ENCODE data around the gene APH1A.
"Not testable (repeated sequence)": the region's sequence is repeated elsewhere in the genome, so short reads cannot be mapped to it uniquely, and the experiment has no call there.

APH1A gene

DNA sequence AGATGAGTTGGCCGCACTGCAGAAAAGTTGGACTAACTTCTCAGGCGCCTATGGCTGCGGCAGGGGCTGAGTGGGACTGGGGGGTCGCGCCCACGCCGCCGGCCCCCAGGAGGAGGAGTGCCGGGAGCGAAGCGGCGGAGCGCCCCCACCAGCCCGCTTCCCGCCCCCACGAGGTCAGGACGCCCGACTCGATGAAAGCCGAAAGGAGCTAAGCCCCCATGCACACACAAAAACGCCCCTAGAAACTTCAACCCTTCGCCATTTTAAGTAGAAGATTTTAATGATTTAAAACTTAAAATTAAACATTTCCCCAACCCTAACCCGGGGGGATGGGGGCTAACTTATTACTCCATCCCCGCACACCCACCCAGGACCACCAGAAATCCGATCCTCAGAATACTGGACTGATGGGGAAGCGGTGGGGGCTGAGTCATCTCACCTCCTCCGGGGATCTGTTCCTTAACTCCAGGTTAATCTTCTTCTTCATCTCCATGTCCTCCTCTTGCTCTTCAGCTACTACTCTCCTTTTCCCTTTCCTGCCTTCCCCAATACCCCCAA, 33.4 kb downstream of the APH1A start:
- no peak for TF ChIP-seq Cebpa-rat (IDR thresholded peaks at IDR 0.05)
- Histone ChIP-seq H3K9me3 (no peaks in the 10 kb centered on the region), H3K27ac (peak overlapping the region; percentile 99), H3K4me1 (peaks cover 29% of the 10 kb centered on the region), H3K4me3 (peak overlapping the region; percentile 98), H3K27me3 (no peaks in the 10 kb centered on the region), H4K20me1 (peaks cover 5% of the 10 kb centered on the region; the same call in 1 of the 2 replicates), H3K9ac (peak overlapping the region; percentile 100), H3K36me3 (peaks cover 15% of the 10 kb centered on the region), H3K4me2 (peak overlapping the region; percentile 93)

- Histone ChIP-seq H3K27me3 (no peaks in the 10 kb centered on the region), H3K27ac (peak overlapping the region; percentile 99), H3K4me1 (peaks cover 29% of the 10 kb centered on the region), H3K4me2 (peak overlapping the region; percentile 93), H3K36me3 (peaks cover 20% of the 10 kb centered on the region), H4K20me1 (peaks cover 5% of the 10 kb centered on the region; the same call in 1 of the 2 replicates), H3K9ac (peak overlapping the region; percentile 100), H3K9me3 (no peaks in the 10 kb centered on the region), H3K4me3 (peak overlapping the region; percentile 98)
- TF ChIP-seq Cebpa-rat (IDR thresholded peaks at IDR 0.05): no peak
These were observed 34.1 kb downstream of the APH1A start for GRCh38 chr1:150234566-150235293.

DNA sequence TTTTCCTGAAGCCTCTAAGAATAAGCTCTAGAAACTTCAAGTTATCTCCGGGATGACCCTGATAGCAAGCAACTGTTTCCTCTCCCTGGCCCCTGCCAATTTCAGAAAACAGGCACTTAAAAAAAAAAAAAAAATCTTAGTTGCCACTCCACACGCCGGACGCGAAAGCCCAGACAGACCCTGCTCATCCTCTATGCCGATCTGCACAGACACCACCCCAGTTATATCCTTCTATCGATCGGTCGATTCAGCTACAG, 34.6 kb downstream of the APH1A start:
- Histone ChIP-seq H3K36me3 (peaks cover 25% of the 10 kb centered on the region), H3K9ac (peak overlapping the region; percentile 100), H3K4me2 (peak overlapping the region; percentile 93), H4K20me1 (peaks cover 5% of the 10 kb centered on the region; the same call in 1 of the 2 replicates), H3K9me3 (no peaks in the 10 kb centered on the region), H3K27ac (peak overlapping the region; percentile 99), H3K27me3 (no peaks in the 10 kb centered on the region), H3K4me1 (peaks cover 29% of the 10 kb centered on the region), H3K4me3 (peak overlapping the region; percentile 98)
- TF ChIP-seq Cebpa-rat (IDR thresholded peaks at IDR 0.05): no peak

GRCh38 chr1:150233359-150234308, 35.2 kb downstream of the APH1A start:
- H3K4me3 ChIP-seq: peak overlapping the region; percentile 98
- H3K4me2 ChIP-seq: peak overlapping the region; percentile 93
- H4K20me1 ChIP-seq: peaks cover 5% of the 10 kb centered on the region; the same call in 1 of the 2 replicates
- H3K27me3 ChIP-seq: no peaks in the 10 kb centered on the region
- peak overlapping the region; percentile 100 for H3K9ac ChIP-seq
- H3K9me3 ChIP-seq: no peaks in the 10 kb centered on the region
- no peak for TF ChIP-seq Cebpa-rat (IDR thresholded peaks at IDR 0.05)
- peaks cover 31% of the 10 kb centered on the region for H3K36me3 ChIP-seq
- peaks cover 29% of the 10 kb centered on the region for H3K4me1 ChIP-seq
- peak overlapping the region; percentile 99 for H3K27ac ChIP-seq

DNA sequence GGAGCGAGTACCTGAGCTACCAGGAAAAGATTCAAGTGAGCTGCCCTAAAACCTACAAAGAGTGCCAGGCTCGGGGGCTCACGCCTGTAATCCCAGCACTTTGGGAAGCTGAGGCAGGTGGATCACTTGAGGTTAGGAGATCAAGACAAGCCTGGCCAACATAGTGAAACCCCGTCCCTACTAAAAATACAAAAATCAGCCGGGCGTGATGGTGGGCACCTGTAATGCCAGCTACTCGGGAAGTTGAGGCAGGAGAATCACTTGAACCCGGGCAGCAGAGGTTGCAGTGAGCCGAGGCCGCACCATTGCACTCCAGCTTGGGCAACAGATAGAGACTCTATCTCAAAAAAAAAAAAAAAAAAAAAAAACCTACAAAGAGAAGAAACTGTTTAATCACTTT, 35.9 kb downstream of the APH1A start:
- H3K27ac ChIP-seq: peak overlapping the region; percentile 99; the same call in 1 of the 2 replicates
- peak overlapping the region; percentile 93 for H3K4me2 ChIP-seq
- H3K27me3 ChIP-seq, H3K9me3 ChIP-seq, H4K20me1 ChIP-seq: not testable (repeated sequence)
- H3K36me3 ChIP-seq: peaks cover 38% of the 10 kb centered on the region
- peak overlapping the region; percentile 100 for H3K9ac ChIP-seq
- H3K4me1 ChIP-seq: peaks cover 29% of the 10 kb centered on the region
- H3K4me3 ChIP-seq: peak overlapping the region; percentile 98

DNA sequence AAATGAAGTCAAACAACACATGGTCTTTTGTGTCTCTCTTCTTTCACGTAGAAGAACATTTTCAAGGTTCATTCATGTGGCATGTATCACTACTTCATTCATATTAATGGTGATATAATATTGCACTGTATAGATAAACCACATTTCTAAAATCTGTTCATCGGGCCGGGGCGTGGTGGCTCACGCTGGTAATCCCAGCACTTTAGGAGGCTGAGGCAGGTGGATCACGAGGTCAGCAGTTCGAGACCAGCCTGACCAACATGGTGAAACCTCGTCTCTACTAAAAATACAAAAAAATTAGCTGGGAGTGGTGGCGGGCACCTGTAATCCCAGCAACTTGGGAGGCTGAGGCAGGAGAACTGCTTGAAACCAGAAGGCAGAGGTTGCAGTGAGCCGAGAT, 40.6 kb downstream of the APH1A start:
- H3K9ac ChIP-seq, H3K27me3 ChIP-seq, H3K4me1 ChIP-seq, H3K27ac ChIP-seq, H3K9me3 ChIP-seq, H4K20me1 ChIP-seq, H3K4me2 ChIP-seq, H3K4me3 ChIP-seq: not testable (repeated sequence)
- H3K36me3 ChIP-seq: peaks cover 85% of the 10 kb centered on the region

GRCh38 chr1:150227228-150227627, 41.6 kb downstream of the APH1A start:
- Histone ChIP-seq H3K36me3 (peaks cover 93% of the 10 kb centered on the region), H3K4me2 (no peak overlapping the region), H3K27me3 (no peaks in the 10 kb centered on the region), H3K9ac (no peak overlapping the region), H3K4me1 (no peaks in the 10 kb centered on the region), H4K20me1 (0 out of 2 replicates have a peak, but pooled peaks cover 5% of the 10 kb centered on the region), H3K27ac (no peak overlapping the region), H3K4me3 (no peak overlapping the region), H3K9me3 (no peaks in the 10 kb centered on the region)
- no peak for TF ChIP-seq Cebpa-rat (IDR thresholded peaks at IDR 0.05)

DNA sequence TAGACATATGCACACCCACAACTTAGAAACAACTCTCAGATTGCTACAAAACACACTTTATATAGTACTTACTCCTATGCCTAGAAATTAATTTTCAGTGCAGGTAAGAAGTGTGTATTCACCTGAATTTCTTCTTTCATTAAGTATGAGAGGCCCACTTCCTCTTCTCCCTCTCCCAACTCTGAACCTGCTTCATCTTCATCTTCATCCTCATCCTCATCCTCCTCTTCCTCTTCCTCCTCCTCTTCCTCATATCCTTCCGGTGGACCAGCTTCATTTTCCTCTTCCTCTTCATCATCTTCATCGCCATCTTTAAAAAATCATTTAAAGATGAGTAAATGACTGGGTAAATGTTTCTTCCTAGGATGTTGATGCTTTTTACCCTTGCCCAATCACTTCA, 42.3 kb downstream of the APH1A start:
- Histone ChIP-seq H3K4me3 (no peak overlapping the region), H3K4me2 (no peak overlapping the region), H3K36me3 (peaks cover 97% of the 10 kb centered on the region), H3K4me1 (no peaks in the 10 kb centered on the region), H3K9ac (no peak overlapping the region), H3K9me3 (no peaks in the 10 kb centered on the region), H3K27me3 (no peaks in the 10 kb centered on the region), H4K20me1 (0 out of 2 replicates have a peak, but pooled peaks cover 4% of the 10 kb centered on the region), H3K27ac (no peak overlapping the region)
- TF ChIP-seq Cebpa-rat (IDR thresholded peaks at IDR 0.05): no peak

DNA sequence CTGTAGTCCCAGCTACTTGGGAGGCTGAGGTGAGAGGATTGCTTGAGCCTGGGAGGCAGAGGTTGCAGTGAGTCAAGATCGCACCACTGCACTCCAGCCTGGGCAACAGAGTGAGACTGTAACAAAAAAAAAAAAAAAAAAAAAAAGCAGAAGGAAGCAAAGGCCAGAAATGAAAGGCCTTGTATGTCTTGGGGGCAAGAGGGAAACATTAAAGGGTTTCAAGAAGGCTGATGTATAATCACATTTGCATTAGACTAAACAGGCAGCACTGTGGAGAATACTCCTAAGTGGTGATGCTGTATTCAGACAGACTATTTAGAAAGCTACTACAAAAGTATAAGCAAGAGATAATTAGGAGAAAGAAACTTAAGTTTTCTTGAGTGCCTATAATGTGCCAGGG, 43.3 kb downstream of the APH1A start:
- TF ChIP-seq Cebpa-rat (IDR thresholded peaks at IDR 0.05): no peak
- Histone ChIP-seq H3K9me3 (no peaks in the 10 kb centered on the region), H3K27ac (no peak overlapping the region), H4K20me1 (no peaks in the 10 kb centered on the region), H3K27me3 (no peaks in the 10 kb centered on the region), H3K36me3 (peaks cover 94% of the 10 kb centered on the region), H3K4me1 (no peaks in the 10 kb centered on the region), H3K4me2 (no peak overlapping the region), H3K4me3 (no peak overlapping the region), H3K9ac (no peak overlapping the region)

- Histone ChIP-seq H3K36me3 (peaks cover 92% of the 10 kb centered on the region), H3K9me3 (no peaks in the 10 kb centered on the region), H4K20me1 (no peaks in the 10 kb centered on the region), H3K4me2 (no peak overlapping the region), H3K4me1 (no peaks in the 10 kb centered on the region), H3K9ac (no peak overlapping the region), H3K27ac (no peak overlapping the region), H3K27me3 (no peaks in the 10 kb centered on the region), H3K4me3 (no peak overlapping the region)
- TF ChIP-seq Cebpa-rat (IDR thresholded peaks at IDR 0.05): no peak
These were observed 43.8 kb downstream of the APH1A start for GRCh38 chr1:150224983-150225382.

All from BLaER1 (cell line).